Activated T-cell treated with anti-CD3 and anti-CD28 coated beads, Interleukin-2, amount 50 U/mL, for 1 hour (primary cell): ENCODE data around the gene CPO.

Experiments used
- DNase-seq: peaks from one replicate; pipeline ENCODE4 v3.0.0-alpha.2; 2020

Gene CPO

DNA sequence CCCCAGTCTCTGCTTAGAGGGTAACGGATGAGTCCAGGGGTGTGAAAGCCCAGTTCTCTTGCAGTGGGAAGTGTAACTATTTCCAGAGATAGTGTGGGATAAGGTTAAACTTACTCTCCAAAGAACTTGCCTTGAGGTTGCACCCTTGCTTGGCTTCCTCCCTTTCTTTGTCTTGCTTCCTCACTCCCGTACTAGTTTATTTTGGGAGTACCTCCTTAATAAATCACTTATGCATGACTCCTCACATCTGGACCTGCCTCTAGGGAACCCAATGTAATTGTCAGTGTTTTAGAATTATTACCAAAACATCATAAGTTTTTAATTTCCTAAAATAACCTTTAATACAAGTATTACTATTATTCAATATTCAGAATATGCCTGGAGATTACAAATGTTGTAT lies 35.2 kb downstream of the CPO start:
- no peak for DNase-seq

DNA sequence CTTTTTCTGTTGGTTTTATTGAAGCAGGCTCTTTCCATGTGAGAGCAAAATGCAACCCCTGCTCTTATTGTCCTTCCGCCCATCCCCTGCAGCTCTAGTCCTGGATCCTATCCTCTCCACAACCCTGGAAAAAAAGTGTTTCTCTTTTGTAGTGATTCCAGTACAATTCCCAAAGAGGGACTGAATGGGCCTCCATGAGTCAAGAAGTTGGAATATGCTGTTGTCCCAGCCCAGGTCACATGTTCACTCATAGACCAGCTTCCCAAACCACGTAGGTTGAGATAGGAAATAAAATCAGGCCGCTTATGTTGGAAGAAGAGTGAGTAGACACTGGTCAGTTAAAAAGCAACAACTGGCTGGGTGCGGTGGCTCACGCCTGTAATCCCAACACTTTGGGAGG lies 39.4 kb downstream of the CPO start:
- no peak for DNase-seq

DNA sequence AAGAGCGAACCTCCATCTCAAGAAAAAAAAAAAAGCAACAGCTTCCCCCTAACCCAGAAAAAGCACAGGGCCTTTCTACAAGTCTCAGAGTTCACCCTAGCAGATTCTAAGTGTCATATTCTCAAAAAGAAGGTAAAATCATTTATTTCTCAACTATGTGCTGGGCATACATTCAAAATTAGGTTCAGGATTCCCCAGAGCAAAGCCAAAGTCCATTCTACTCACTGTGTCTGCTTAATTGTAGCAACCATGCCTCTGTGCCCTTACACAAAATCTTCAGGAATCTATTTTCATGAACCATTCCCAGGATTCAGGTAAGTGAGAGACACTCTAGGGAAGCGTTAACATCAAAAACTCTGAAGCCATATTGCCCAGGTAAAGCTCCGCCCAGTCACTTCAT lies 40.0 kb downstream of the CPO start:
- DNase-seq = no peak

DNA sequence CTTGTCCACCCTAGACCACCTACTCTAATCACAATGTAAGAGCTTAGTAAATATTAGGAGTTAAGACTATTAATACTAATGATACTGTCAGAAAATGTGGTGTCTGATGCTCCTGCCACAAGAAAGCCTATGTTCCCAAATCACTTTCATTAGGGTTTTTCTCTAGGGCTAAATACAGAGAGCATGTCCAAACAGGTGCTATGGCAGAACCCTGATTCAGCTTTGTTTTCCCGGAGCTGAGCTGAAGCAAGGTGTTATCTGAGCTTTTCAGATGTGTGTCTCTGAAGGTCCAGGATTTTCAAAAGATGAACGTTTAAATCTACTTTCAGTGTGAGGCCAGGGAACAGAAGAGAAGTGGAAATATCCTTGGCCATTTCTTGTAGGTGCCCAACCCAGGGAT lies 40.6 kb downstream of the CPO start:
- DNase-seq = no peak

DNA sequence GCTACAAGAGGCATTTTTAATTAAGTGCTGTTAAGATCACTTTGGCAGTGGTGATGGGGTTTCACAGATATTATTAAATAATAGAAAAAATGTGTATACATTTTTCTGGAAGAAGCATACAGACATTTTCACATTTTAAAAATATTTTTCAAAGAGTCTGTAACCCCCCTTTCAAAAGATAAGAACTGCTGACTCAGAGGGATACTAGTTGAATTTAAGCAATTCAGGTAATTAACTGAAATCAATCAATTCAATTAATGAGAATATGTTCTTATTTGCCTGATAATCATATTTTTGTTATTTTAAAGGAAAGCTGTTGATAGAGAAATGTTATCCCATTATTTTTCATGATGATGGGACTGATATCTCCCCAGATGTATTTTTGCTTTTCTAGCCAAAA lies 41.1 kb downstream of the CPO start:
- DNase-seq = no peak

DNA sequence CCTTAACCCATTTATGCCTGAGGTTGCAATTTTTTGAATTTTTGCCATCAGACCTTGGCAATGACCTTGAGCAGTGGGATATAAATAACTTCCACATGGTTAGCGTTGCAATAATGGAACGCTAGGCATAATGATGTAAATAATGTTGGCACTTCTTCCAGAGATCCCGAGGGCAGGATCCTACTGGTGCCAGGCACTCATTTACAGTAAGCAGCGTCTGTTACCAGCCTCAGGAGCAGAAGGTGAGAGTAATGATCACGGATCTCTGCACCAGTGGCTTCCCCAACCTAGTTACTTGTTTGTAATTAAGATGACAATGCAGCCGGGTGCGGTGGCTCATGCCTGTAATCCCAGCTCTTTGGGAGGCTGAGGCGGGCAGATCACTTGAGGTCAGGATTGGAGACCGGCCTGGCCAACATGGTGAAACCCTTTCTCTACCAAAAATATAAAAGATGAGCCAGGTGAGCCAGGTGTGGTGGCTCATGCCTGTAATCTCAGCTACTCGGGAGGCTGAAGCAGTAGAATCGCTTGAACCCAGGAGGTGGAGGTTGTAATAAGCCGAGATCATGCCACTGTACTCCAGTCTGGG lies 41.9 kb downstream of the CPO start:
- no peak for DNase-seq

DNA sequence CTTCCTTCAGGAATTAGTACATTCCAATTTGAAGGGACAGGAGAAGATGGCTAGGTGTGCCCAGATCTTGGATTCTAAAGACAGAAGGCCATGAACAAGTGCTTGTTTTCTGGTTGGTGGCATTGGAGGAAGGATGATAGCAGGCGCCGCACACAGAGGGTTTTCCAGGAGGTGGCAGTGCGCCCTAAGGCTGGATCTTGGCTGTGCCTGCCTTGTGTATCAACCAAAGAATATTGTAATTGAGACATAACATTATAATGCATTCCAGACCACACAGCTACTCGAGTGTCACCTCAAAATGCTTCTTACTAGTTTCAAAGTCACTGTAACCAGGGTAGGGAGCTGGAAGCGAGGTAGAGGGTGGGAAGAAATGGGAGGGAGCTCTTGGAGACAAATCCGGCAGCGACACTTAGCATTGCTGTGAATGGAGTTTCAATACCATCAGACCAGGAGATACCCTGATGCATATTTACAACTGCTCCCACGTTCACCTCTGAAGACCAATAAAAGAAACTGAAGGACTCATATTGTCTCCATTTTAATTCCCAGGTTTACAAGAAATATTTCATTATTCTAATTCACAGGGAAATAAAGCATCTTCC lies 42.5 kb downstream of the CPO start:
- peak; percentile 57 for DNase-seq

DNA sequence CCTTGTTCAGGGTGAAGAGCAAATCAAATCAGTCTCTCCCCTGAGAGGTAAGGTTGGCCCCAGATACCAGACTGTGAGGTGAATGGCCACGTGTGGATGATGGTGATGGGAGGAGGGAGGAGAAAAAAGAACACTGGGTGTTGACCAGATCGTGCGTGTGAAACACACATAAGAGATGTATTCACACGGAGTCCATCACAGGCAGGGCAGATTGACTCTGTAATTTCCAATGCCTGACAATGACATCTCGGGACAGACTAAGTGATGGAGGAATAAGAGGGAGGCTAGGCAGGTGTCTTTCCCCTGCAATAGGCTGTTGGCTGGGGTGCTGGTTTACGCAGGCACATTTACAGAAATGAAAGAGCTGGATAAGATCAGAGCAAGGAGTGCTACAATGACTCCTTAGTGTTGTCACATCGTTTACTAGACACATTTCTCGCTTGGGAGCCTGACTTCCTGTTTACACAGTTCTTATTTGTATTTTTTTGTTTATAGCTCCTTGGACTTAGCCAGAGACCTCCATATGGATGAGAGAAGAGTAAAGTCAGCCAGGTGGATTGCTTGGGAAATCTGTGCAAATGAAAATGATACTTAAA lies 43.1 kb downstream of the CPO start:
- no peak for DNase-seq

DNA sequence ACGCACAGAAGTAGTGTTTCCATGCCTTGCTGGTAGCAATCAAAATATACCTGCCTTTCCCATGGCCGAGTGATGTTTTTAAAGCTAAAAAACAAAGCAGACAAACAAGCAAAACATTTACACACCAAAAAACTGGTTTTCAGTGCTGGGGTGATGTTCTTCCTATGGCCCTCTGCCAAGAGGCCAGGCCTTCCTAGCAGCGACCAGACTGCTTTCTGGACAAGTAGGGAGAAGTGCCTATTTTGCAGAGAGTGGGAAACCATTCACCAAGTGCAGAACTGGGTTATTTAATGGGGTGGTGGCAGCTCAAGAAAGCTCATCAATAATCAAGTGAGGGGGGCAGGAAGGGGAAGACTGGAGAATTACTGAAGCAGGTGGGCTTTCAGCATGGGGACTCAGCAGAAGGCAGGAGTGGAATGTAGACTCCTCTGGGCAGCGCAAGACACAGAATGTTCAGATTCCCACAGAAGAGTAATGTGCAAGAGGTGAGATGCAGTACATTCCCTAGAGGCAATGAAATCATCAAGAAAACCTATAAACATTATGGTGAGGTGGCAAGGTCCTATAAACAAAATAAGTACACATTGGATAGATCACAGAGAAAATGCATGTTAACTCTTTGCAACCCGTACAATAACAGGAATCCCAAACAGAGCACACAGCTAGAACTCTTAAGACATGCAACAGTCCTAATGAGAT lies 44.0 kb downstream of the CPO start:
- DNase-seq = no peak

DNA sequence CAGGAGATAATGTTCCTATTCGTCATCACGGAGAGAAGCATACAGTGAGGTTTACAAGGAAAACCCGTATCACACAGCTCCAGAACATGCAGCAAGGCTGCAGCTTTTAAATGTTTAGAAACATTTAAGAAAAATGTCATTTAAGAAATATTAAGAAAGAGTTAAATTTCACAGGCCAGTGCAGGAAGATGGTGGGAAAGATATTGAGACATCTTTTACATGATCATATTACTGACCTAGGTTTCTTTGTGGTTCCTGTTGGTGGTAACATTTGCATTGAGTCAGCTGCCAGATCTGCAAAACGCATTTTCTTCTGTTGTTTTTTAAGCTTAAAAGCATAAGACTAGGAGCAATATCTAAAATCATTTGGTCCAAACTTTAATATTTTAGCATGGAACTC lies 44.9 kb downstream of the CPO start:
- no peak for DNase-seq

DNA sequence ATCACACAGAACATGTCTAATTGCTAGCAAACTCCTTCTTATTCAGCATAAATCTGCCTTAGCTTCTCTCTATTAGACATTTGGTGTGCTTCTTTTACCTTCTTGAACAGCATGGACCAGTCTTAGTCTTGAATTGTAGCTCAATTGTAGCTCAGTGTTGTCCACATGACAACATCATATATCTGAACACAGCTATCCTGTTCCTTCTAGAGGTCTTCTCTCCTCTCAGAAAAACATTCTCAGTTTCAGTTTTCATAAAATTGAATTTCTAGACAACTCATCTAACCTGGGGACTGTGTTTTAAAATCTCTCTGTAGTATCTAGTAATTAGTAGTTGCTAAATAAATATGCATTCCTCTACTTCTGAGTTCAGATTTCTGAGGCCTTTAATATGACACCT lies 47.6 kb downstream of the CPO start:
- no peak for DNase-seq

DNA sequence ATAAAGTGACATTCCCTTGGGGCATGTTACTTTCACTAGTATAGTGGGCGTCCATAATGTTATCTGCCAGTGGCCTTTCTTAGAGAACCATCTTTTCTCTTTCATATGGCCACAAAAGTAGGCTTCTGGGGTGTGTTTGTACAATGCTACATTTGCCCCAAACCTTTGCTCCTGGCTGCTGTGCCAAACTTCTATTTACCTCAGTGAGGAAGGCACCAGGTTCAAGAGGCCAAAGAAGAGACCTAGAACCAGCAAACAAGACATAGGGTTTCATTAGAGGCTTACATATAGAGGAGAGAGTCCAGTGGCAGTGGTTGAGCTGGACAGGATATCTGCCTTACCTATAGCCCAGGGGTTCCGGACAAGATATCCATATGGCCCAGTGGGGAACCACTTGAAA lies 48.5 kb downstream of the CPO start:
- no peak for DNase-seq

DNA sequence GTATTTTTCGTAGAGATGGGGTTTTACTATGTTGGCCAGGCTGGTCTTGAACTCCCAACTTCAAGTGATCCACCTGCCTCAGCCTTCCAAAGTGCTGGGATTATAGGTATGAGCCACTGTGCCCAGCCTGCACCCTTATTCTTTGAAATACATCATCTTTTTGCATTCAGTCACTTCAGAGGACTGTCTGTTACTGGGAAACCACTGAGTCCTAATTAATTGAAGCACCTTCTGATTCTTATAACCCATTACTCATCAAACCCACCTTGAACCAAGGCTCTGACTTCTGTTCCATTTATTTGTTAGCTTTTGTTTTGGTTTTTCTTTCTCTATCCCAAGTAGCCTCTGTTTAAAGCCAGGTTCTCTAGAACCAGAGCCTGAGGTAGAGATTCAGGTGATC lies 49.6 kb downstream of the CPO start:
- DNase-seq = no peak

DNA sequence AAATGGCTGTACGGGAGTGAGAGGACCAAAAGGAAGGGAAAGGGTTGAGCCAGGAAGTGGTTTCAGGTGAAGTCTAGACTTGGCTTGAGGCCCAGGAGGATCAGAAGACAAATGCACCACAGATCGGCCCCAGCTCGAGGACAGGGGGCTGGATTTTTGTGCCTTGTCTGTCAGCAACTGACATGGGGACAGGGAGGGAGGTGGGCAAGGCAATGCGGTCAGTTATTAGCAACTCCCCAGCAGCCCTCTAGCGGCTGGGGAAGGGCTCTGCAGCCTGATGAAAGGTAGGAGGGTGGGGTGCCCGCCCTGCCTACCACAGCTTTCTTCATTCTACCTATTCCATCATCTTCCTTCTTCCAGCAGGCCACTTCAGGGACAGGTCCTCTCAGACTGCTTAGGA lies 50.0 kb downstream of the CPO start:
- no peak for DNase-seq

DNA sequence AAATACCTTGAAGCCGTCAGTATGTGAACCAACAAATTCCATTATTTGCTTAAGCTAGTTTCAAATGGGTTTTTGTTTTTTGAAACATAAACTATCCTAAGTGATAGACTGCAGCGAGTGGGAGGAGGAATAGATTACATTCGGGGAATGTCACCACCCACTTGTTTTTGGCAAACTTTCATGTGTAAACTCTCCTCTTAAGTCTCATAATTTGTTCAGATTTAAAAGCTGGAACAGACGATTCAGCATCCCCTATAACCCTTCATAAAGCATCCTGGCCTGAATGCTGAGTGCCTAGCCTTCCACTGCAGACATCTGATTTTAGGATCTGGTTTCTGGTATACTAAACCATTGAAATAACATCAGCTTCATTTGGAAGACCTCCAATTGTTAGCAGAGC lies 51.0 kb downstream of the CPO start:
- no peak for DNase-seq

DNA sequence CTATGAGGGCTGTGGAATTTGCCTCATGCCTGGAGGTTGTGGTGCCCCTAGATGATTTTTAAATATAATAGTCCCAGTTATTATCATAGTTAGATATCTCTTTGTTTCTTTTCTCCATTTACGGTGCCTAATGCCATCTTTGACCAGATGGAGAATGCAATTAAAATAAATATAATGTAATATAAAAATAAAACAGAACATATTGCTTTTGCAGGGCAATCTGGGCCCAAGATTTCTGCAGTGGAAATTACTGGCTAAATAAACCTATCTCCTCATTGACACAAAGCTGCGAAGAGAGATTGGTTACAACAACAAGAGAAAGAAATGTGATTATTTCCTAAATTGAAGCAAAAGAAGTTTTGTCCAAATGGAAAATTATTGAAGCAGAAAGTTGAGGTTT lies 51.8 kb downstream of the CPO start:
- no peak for DNase-seq

DNA sequence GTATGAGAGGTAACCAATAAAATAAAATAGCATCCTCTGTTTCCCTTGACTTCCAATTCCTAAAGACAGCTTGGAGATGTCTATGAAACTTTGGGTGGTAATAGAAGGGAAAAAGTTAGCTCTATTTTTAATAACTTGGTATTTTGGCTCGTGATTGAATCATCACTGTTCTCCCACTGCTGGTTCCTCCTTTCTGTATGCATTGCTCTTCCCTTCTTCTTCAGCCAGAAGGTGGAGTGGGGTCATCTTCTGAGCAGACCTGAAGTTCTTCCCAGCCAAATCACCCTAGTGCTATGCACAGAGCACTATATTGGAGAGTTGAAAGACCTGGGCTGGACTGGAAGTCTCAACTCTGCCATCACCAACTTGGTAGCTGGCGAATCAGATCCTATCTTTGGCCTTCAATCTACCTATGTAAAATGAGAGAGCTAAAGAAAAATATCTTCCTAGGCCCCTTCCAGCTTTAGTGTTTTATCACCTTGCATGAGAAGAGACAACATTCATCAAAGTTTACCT lies 54.1 kb downstream of the CPO start:
- no peak for DNase-seq

DNA sequence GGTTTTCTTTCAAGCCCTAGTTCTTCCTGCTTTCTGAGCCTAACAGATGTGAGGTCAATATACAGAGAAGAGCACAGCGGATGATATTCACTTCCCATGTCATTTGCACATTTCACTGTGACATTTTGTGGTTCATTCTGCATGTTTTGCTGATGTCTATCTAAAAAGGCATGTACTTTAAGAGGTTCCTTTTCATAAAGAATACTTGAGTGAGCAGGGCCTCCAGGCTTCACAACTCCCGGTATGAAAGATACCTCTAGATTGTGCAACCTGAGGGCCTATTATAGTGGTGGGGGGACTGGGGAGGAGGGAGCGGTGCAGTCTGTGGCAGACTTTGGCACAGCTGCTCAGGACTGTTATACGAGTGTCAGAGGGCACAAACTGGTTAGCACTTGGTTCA lies 54.6 kb downstream of the CPO start:
- no peak for DNase-seq

DNA sequence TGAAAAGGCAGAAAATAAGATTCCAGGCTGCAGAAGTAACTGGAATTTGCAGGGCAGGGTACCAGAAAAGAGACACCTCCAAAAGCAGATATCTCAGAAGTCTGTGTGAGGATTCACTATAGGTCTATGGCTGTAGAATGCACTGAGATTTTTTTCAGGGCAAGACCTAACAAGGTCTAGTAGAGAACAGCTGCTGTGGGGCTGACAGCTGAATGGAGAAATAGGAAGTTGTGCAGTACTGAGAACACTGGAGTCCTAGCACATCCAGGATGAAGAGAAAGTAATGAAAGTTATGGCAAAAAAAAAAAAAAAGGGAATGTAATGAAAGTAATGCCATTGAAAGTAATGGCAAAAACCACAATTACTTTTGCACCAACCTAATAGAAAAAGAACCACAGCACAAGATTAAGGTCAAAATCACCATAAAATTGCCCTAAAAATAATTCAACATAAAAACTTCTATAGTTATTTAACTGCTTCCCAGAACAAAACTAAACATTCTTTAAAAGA lies 57.3 kb downstream of the CPO start:
- DNase-seq = no peak

DNA sequence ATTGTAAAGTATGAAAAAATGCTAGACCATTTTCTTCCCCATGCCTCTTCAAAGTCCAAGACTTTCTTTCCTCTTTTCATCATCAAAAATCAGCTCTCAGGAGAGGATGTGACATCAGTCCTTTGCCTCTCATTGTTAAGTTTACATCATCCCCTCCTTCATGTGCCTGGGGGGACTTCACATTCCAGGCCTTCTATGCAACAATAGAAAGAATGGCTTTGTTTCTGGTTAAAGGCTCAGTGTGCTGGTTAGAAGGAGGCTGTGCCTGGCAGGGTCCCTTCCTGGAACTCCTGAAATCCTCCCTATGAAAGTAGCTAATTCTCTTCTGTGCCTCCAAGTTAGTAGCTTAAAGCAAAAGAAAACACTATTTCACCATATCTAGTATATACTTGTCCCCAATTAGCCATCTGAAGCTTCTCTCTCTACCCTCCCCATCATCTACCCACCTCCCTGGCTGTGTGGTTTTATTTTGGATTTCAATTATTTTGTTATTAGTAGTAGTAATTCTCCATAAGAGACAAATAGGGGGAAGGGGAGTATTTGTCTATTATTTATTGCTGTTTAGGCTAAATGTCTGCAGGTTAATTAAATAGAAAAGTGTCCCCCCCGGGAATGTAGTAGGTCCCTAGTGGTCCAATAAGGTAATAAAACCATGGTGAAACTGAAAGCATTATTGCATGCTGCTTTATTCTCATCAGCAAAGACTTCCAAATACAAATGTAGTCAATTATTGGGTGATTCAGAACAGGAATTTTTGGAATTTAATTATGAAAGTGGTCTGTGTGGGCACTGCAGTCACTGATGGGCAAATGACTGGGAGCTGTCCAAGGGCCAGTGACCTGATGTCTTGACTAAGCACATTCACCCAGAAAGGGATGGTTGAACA lies 69.0 kb downstream of the CPO start:
- no peak for DNase-seq

DNA sequence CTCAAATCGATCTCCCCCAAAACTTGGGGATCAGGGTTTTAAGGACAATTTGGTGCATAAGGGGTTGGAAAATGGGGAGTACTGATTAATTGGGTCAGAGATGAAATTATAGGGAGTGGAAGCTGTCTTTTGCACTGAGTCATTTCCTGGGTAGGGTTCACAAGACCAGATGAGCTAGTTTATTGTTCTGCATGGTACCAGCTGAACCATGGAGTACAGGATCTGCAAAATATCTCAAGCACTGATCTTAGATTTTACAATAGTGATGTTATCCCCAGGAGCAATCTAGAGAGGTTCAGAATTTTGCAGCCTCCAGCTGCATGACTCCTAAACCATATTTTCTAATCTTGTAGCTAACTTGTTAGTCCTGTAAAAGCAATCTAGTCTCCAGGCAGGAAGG lies 73.1 kb downstream of the CPO start:
- DNase-seq = no peak

DNA sequence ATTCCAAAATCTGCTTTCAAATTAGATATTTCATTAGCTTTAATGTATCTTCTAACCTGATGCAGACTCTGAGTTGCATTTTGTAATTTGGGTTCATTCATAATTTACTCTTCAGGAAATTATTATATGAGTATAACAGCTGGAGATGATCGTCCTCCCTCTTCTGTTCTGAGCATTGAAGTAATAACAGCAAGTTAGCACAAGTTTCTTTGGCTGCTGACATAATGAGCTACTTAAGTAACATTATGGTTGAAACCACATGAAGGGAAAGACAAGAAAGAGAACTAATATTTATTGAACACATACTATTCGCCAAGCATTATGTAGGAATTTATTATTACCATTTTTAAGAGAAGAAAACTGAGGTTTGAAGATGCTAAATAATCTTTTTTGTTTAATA lies 75.1 kb downstream of the CPO start:
- DNase-seq = no peak

DNA sequence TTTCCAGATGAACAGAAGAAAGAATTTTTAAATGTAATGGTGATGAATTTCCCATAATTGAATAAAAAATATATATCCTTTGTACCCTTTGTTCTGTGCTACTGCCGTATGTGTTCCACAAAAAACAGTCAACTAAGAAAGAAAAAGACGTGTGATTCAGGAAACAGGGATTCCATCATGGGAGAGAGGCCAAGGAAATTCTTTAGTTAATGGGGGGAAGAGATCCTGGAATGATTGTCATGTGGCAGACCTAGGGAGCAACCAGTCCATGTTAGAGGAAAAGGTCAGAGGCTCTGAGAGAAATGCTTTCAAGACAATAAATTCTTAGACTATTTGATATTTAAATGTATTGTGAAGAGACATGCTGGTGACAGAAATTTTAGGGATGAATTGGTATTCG lies 76.6 kb downstream of the CPO start:
- no peak for DNase-seq
